ENCODE measurements around the gene FCHO2.

The FCHO2 gene

DNA sequence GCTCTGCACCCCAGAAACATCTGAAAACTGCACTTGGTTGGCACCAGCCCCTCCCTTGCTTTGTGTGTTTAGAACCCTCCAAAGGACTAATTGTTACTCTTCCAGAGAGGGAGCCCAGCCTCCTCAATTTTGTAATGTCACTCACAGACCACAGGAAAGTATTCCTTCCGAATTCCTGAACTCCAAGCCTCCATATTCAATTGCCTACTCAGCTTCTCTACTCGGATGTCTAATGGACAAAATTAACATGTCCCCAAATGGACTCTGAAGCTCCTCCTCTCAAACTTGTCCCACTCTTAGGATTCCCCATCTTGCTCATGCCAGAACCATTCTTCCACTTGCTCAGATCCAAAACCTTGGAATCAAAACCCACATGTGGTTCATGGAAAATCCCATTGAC, 160.7 kb downstream of the FCHO2 start:
- DNase-seq: no peak

GRCh38 chr5:73117088-73117740, 161.4 kb downstream of the FCHO2 start:
- DNase-seq: no peak

GRCh38 chr5:73118391-73118973, 162.6 kb downstream of the FCHO2 start:
- DNase-seq: no peak

DNA sequence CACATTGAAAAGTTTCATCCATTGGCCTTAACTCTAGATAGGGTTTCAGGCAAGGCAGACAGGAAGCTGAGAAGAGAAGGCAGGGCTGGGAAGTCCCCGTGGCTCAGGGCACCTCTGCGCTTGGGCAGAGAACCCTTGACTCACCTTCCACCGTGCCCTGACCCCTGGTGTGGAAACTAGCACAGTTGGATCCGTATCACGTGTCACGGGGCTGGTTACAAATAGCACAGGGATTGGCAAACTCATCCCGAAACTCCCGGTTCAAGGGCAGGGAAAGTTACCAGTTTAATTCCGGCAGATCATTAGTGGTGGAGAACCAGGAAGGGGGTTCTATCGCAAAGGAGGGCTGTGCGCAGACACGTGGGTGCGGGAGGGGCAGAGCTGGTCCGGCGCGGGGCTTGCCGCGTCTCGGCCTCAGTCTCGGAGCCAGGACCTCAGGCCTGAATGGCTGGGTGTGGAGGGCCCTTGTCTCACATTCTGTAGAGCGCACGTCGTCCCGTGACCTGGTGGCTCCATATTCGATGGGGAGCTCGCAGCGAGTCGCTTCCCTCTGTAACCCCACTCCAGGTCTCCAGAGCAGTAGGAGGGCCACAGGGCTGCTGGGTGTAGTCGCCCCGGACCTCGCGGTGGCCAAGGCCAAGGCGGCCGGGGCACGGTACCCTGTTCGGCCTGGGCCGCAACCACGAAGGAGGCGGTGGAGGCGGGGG, 163.8 kb downstream of the FCHO2 start:
- no peak for DNase-seq

DNA sequence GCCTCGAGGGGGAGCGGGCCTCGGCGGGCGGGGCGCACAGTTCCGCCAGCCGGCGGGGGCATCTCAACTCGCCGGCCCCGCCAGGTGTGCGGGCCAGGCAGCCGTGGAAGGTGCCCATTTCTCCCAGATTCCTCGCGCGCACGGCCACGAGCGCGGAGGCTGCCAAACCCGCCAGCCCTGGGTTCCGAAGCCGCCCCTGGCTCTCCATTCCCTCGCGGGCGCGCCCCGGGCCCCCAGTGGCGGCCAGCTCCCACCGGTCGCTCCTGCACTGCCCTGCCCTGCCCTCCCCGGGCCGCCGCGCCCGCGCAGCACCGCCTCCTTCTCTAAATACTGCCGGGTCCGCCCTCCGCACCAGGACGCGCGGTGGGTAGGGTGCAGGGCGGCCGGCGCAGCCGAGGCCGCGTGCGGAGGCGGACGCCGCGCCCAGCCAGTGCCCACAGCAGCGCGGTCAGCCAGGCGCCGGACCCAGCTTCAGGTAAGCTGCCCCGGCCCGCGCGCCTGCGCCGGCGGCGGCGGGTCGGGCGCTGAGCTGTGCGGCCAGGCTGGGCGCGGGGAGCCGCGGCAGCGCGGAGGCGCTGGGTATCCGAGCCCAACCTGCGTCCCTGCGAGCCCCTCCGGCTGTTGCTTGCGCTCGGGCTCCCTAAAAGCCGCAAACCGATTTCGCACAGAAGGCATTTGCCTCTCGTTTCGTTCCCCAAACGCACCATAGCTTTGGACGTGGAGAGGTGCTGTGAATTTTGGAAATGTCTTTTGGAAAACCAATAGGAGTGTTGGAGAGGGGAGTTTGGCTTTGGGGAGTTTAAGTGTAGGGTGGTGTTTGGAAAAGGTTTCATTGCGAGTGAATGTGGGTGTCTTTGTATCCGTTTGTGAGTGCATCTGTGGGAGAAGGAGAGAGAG, 164.6 kb downstream of the FCHO2 start, which contains the start of gene TMEM171:
TSS of gene TMEM171 (plus strand) at position 354 of the 897 bp plus-strand sequence. CDS start 2,799 bp downstream, outside the sequence.
- DNase-seq: no peak

DNA sequence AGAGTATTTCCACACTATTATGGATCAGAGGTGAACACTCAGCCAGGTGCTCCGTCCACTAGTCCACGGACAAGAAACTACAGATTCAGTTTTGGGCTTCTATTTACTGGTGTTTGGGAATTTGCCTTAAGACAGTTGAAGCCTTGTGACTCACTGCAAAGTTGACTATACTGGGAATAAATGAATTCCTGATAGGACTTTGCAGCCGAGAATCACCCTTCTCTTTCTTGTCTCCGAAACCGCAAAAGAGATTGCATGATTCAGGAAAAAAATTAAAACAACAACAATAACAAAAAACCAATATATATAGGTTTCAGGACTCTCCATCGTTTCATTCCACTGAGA, 165.2 kb downstream of the FCHO2 start:
- no peak for DNase-seq

- DNase-seq: no peak
Observed at GRCh38 chr5:73122875-73123810, 167.3 kb downstream of the FCHO2 start.

DNA sequence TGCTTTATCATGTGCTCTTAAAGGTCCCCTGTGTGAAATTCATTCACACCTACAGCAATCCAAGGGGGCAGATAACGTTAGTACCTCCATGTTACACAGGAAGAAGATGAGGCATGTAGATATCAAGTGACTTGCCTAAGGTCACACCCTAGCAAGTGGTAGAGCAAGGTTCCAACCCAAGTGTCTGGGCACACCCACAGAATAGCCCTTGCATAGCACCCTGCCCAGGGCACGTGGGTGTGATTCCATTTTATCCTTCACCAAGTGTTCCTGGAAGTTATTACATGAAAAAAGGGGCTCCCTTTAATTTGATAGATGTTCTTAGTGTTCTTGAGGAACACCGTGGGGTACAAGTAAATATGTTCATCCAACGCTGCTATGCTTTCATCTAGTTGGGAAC, 169.4 kb downstream of the FCHO2 start:
- DNase-seq: no peak

DNA sequence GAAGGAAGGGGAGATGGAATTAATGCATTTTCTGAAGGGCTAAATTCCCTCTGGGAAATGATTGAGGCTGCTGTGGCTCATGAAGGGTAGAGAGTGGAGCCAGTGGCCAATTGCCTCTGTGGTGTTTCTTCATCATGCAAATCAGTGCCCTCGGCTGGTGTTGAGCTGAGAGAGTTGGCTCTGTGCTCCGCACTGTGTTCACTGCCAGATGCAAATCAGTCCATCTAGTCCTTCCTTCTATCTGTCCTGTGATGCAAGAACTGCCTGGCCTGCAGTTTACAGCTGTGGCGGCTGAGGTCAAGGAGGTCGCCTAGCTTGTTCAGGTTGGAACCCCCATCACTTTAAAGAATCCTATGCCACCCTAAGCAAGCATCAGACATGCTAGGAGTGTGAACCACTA, 170.5 kb downstream of the FCHO2 start:
- no peak for DNase-seq

DNA sequence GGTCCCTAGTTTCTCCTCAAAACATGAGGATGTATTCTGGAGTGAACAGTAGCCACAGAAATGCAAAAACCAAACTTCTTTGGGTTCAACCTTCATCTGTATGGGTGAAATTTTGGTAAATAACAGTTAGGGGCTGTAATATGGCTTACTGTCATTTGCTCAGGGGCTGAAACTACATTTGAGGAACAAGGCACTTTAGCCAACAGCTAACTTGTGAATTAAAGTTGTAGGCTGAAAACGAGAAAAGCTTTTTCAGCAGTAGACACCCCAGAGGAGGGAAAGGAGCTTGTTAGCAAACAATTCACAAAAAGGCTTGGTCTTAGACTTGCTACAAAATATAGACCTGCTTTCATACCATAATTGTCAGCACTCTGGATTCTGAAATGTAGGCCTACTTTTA, 171.1 kb downstream of the FCHO2 start:
- no peak for DNase-seq

DNA sequence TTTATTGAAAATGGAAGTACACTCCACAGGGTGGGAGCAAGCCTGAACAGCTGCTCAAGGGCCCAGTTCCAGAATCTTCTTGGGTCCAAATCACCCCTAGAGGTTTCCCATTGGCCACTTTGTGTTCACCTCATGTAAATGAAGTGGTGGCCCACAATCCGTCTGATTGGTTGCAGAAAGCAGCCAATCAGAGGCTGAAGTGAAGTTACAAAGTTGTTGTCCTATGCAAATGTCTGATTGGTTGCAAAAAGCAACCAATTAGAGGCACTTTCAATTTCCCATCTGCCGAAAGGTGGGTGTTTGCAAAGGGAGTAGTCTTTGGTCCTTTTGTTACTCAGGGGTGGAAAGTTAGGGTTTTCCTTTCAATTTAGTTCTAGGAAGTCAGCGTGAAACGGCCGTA, 173.3 kb downstream of the FCHO2 start:
- no peak for DNase-seq

GRCh38 chr5:73130811-73131210, 175.0 kb downstream of the FCHO2 start:
- DNase-seq: no peak

- no peak for DNase-seq
Observed at GRCh38 chr5:73131711-73132425, 176.0 kb downstream of the FCHO2 start.

DNA sequence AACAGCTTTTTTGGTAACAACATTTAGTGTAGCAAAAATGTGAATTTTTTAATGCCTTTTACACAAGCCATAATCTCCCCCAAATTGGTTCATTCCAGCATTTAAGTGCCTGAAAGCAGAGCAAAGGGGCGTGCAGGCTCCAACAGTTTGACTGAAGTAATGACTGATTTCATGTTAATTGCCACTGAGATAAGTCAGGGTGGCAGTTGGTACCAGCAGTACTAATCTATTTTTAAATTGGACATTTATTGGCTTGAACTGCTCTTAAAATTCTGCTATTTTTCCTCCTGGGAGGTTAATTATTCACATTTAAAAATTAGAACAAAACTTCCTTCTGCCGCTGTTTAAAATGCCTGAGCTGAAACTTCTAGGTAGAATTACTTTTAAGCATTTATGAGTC, 176.9 kb downstream of the FCHO2 start:
- DNase-seq: no peak

DNA sequence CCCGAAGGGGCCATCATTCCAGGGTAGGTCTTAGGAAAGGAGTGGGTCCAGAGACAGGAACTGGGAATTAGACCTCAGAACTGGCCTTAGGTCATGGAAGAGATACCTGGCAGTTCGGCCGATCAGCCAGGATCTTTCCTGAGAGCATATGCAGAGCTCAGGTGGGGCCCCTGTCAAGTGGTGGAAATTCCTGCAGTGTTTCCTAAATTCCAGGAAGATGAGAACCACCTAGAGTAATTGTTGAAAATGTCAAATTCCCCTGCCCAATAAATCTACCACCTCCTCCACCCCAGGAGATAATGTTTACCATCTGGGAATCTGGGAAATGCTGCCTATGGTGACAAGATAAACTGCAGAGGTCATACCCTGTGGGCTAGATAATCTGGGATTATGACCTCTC, 179.2 kb downstream of the FCHO2 start:
- no peak for DNase-seq

GRCh38 chr5:73135429-73136054, 179.7 kb downstream of the FCHO2 start:
- no peak for DNase-seq

- no peak for DNase-seq
Observed at GRCh38 chr5:73136055-73136562, 180.3 kb downstream of the FCHO2 start.

DNA sequence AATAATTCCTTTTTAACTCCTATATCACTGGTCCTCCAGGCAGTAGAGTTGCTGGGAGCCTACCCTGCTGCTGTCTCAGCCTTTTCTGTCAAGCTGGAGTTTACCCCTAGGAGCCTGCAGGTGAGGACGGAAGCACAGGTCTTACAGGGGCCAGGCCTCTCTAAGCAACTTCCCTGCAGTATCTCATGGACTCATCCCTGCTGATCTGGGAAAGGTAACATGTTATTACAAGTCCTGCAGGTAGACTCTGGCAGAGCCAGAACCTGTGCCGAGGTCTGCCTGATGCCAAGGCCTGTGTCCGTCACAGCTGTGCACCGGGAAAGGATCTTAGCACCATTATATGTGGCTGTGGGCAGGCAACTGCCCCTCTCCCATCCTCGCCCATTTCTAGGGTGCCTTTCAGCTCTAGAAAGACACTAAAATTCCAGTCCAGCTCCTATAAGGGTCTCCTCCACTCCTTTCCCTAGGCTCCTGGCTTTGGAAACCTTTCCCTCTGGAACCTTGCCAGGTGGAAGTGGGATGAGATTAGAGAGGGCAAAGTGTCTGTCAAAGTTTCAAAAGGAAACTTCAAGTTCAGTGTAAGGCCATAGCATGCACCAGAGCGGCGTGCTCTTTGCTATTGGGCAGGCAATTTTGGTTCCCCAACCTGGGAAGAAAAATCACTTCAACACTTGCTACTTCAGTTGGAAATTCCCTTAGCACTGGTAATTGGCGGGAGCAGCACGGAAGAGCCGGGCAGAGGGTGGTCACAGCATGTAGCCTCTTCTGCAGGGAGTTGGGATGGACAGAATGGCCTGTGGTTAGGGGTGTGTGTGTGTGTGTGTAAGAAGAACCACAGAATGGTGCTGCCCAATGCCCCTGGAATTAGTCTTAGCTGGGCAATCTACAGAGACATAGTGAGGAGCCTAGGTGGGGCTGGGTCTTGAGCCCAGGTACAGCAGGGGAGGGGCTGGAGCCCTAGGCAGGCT, 182.0 kb downstream of the FCHO2 start:
- DNase-seq: no peak

DNA sequence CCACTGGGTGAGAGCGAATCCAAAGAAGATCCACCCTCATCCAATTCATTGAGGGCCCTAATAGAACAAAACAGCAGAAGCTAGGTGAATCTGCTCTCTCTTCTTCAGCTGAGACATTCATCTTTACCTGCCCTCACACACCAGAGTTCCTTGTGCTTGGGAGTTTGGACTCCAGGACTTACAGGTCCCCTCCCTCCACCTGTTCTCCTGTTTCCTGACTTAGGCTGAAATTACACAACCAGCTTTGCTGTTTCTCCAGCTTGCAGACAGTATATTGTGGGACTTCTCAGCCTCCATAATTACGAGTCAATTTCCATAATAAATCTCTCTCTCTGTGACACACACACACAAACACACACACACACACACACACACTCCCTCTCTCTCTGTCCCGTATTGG, 183.6 kb downstream of the FCHO2 start:
- no peak for DNase-seq

Data from KG1 (cell line).